Measurements from ENCODE around the gene GSDME.
A peak's percentile ranks its signal among the peaks of the same experiment; 100 is the strongest.

GSDME gene

DNA sequence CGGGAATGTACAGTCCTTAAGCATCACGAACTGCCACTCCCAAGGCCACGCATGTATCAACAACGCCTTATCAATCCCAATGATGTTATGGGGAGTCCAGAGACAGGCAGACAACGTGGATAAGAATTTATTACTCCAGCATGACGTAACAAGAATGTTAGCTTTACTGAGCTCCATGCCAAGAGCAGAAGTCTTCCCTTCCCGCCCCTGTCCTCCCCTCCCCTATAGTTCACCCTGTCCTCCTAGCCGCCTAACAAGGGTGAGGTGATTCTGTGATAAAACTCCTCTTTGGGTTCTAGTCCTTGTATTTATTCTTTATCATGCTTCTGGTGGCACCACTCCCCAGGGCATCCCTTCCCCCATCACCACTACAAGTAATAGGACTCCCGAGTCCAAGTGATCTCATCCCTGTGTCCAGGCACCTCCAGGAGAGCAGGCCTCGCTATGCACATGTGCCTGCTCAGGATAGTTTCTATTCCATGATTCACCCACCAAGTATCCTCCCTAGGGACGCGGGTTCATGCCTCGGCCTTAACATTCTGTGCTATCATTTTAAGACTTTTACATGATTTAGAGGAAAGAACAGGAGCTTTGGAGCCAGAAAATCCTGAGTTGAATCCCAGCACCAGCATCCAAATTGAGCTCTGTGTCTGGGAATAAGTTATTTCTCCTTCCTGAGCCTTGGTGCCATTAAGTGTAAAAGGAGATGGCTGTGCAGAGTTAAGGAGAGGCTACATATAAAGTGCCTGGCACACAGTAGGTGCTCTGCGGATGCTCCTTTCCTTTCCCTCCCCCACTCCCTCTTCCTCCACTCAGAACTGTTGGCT is 15.4 kb downstream of the GSDME start:
- no peak overlapping the region for H3K4me3 ChIP-seq (ENCODE audit: low read depth, low read length)
- CTCF ChIA-PET: interaction anchor here (1.1 to 1.4 kb wide), 3 partner anchors 70 to 356 kb away, joined by 3 to 6 read pairs (median 3); no protein-coding TSS in a partner anchor
- H3K36me3 ChIP-seq (ENCODE audit: control insufficient read depth in 2 of 2, insufficient read depth in 1 of 2, low read length in 2 of 2): no peaks in the 10 kb centered on the region
- H3K9me3 ChIP-seq (ENCODE audit: control insufficient read depth, insufficient read depth, low read depth, low read length): no peaks in the 10 kb centered on the region
- POLR2A ChIA-PET: interaction anchor here (1.0 to 2.2 kb wide), 5 partner anchors 9 to 384 kb away, joined by 3 to 12 read pairs (median 3); partner anchors contain the start of genes CYCS and GSDME
- peak overlapping the region; percentile 26; the same call in 1 of the 2 replicates for H3K27ac ChIP-seq (ENCODE audit: extremely low read depth, low read depth, low read length)
- peaks cover 11% of the 10 kb centered on the region for H3K4me1 ChIP-seq (ENCODE audit: control insufficient read depth, insufficient read depth, low read length)
- TF ChIP-seq KLF1 (tag by site-specific recombination; IDR thresholded peaks at IDR 0.05): 0 out of 2 replicates have a peak, but pooled peaks have one; percentile 23
- peak; percentile 93 for TF ChIP-seq ZNF629 (tag by site-specific recombination; IDR thresholded peaks at IDR 0.05)
- TF ChIP-seq GLIS1 (tag by site-specific recombination; IDR thresholded peaks at IDR 0.05): peak; percentile 88
- TF ChIP-seq, protein P1, sequence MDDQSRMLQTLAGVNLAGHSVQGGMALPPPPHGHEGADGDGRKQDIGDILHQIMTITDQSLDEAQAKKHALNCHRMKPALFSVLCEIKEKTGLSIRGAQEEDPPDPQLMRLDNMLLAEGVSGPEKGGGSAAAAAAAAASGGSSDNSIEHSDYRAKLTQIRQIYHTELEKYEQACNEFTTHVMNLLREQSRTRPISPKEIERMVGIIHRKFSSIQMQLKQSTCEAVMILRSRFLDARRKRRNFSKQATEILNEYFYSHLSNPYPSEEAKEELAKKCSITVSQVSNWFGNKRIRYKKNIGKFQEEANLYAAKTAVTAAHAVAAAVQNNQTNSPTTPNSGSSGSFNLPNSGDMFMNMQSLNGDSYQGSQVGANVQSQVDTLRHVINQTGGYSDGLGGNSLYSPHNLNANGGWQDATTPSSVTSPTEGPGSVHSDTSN (CRISPR knock-in tag; IDR thresholded peaks at IDR 0.05): no peak
- no peak for TF ChIP-seq ZNF76 (tag by site-specific recombination; IDR thresholded peaks at IDR 0.05; ENCODE audit: borderline replicate concordance, low read depth)
- TF ChIP-seq ZNF544 (tag by site-specific recombination; IDR thresholded peaks at IDR 0.05): no peak
- TF ChIP-seq ZNF341 (tag by site-specific recombination; IDR thresholded peaks at IDR 0.05; ENCODE audit: low read depth): peak; percentile 57
- TF ChIP-seq, protein P2, sequence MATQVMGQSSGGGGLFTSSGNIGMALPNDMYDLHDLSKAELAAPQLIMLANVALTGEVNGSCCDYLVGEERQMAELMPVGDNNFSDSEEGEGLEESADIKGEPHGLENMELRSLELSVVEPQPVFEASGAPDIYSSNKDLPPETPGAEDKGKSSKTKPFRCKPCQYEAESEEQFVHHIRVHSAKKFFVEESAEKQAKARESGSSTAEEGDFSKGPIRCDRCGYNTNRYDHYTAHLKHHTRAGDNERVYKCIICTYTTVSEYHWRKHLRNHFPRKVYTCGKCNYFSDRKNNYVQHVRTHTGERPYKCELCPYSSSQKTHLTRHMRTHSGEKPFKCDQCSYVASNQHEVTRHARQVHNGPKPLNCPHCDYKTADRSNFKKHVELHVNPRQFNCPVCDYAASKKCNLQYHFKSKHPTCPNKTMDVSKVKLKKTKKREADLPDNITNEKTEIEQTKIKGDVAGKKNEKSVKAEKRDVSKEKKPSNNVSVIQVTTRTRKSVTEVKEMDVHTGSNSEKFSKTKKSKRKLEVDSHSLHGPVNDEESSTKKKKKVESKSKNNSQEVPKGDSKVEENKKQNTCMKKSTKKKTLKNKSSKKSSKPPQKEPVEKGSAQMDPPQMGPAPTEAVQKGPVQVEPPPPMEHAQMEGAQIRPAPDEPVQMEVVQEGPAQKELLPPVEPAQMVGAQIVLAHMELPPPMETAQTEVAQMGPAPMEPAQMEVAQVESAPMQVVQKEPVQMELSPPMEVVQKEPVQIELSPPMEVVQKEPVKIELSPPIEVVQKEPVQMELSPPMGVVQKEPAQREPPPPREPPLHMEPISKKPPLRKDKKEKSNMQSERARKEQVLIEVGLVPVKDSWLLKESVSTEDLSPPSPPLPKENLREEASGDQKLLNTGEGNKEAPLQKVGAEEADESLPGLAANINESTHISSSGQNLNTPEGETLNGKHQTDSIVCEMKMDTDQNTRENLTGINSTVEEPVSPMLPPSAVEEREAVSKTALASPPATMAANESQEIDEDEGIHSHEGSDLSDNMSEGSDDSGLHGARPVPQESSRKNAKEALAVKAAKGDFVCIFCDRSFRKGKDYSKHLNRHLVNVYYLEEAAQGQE (tag by site-specific recombination; IDR thresholded peaks at IDR 0.05): no peak
- 0 out of 2 replicates have a peak, but pooled peaks have one; percentile 29 for TF ChIP-seq ZNF660 (tag by site-specific recombination; IDR thresholded peaks at IDR 0.05)
- TF ChIP-seq ZBTB7A (tag by site-specific recombination; IDR thresholded peaks at IDR 0.05; ENCODE audit: low read depth): no peak
- peak; percentile 85 for TF ChIP-seq HIC1 (tag by site-specific recombination; IDR thresholded peaks at IDR 0.05)
- peak; percentile 74 for TF ChIP-seq ZEB2 (tag by site-specific recombination; IDR thresholded peaks at IDR 0.05)
- TF ChIP-seq PATZ1 (tag by site-specific recombination; IDR thresholded peaks at IDR 0.05): 0 out of 2 replicates have a peak, but pooled peaks have one; percentile 28
- peak; percentile 50; the same call in 1 of the 2 replicates for TF ChIP-seq ZNF843 (tag by site-specific recombination; IDR thresholded peaks at IDR 0.05)
- peak; percentile 49; the same call in 1 of the 2 replicates for TF ChIP-seq WT1 (tag by site-specific recombination; IDR thresholded peaks at IDR 0.05)
- TF ChIP-seq, protein P3, sequence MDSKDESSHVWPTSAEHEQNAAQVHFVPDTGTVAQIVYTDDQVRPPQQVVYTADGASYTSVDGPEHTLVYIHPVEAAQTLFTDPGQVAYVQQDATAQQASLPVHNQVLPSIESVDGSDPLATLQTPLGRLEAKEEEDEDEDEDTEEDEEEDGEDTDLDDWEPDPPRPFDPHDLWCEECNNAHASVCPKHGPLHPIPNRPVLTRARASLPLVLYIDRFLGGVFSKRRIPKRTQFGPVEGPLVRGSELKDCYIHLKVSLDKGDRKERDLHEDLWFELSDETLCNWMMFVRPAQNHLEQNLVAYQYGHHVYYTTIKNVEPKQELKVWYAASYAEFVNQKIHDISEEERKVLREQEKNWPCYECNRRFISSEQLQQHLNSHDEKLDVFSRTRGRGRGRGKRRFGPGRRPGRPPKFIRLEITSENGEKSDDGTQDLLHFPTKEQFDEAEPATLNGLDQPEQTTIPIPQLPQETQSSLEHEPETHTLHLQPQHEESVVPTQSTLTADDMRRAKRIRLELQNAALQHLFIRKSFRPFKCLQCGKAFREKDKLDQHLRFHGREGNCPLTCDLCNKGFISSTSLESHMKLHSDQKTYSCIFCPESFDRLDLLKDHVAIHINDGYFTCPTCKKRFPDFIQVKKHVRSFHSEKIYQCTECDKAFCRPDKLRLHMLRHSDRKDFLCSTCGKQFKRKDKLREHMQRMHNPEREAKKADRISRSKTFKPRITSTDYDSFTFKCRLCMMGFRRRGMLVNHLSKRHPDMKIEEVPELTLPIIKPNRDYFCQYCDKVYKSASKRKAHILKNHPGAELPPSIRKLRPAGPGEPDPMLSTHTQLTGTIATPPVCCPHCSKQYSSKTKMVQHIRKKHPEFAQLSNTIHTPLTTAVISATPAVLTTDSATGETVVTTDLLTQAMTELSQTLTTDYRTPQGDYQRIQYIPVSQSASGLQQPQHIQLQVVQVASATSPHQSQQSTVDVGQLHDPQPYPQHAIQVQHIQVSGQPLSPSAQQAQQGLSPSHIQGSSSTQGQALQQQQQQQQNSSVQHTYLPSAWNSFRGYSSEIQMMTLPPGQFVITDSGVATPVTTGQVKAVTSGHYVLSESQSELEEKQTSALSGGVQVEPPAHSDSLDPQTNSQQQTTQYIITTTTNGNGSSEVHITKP (tag by site-specific recombination; IDR thresholded peaks at IDR 0.05): 0 out of 2 replicates have a peak, but pooled peaks have one; percentile 45
- no peak for TF ChIP-seq ZNF292 (tag by site-specific recombination; IDR thresholded peaks at IDR 0.05; ENCODE audit: borderline replicate concordance, low read depth)
- TF ChIP-seq TCF7L2 (IDR thresholded peaks at IDR 0.05; ENCODE audit: borderline replicate concordance, low read depth, low read length): no peak
- TF ChIP-seq SP2 (tag by site-specific recombination; IDR thresholded peaks at IDR 0.05): 0 out of 2 replicates have a peak, but pooled peaks have one; percentile 9
- TF ChIP-seq BCL11A (tag by site-specific recombination; IDR thresholded peaks at IDR 0.05; ENCODE audit: low read depth): 0 out of 2 replicates have a peak, but pooled peaks have one; percentile 8
- no peak for TF ChIP-seq ZNF426 (tag by site-specific recombination; IDR thresholded peaks at IDR 0.05)

Data from HEK293 (cell line).